HEK293 (cell line): ENCODE results near the gene TEX14.

Source experiments
- CTCF ChIA-PET: fragments of 350-600 bp; formaldehyde crosslinking; extraction: SDS; loops from one replicate; lab custom pipeline; 2021; ENCODE audit warnings: antibody characterized with exemption; lab: Yijun Ruan, JAX
- POLR2A ChIA-PET: fragments of 300-600 bp; formaldehyde crosslinking; extraction: SDS; loops from one replicate; lab custom pipeline; 2020; ENCODE audit warnings: antibody characterized with exemption, inconsistent platforms; lab: Yijun Ruan, JAX
- H3K27ac ChIP-seq: fragments of 200-500 bp; sonication (Bioruptor generic); 2 replicates; pipeline ENCODE4 v1.5.1; 2014; ENCODE audit warnings: low read depth, low read length, control low read depth, inconsistent platforms; ENCODE audit errors: extremely low read depth
- H3K36me3 ChIP-seq, 2 experiments: fragments of 200-500 bp in 1 of 2; sonication (Bioruptor generic) in 1 of 2; 1 replicate in 1 of 2; 2 replicates in 1 of 2; pipeline ENCODE4 v1.5.1; 2014 to 2017; ENCODE audit warnings: inconsistent platforms in 2 of 2, low read length in 2 of 2; ENCODE audit not compliant: control insufficient read depth in 2 of 2, insufficient read depth in 1 of 2
- H3K4me1 ChIP-seq: fragments of 200-500 bp; sonication (Bioruptor generic); 2 replicates; pipeline ENCODE4 v1.5.1; 2014; ENCODE audit warnings: mild to moderate bottlenecking, low read length, inconsistent platforms; ENCODE audit not compliant: control insufficient read depth, insufficient read depth
- H3K4me3 ChIP-seq: 2 replicates; pipeline ENCODE4 v1.5.1; 2011; ENCODE audit warnings: low read depth, mild to moderate bottlenecking, control low read depth, low read length, moderate library complexity
- H3K9me3 ChIP-seq: fragments of 200-500 bp; sonication (Bioruptor generic); 2 replicates; pipeline ENCODE4 v1.5.1; 2014; ENCODE audit warnings: low read depth, low read length, inconsistent platforms; ENCODE audit not compliant: control insufficient read depth, insufficient read depth
- OVOL3 ChIP-seq: fragments of 450-650 bp; formaldehyde crosslinking; IDR thresholded peaks from 2 replicates; pipeline ENCODE4 v1.5.1; 2016; ENCODE audit warnings: missing biosample characterization, missing genetic modification characterization
- PATZ1 ChIP-seq: fragments of 450-650 bp; formaldehyde crosslinking; IDR thresholded peaks from 2 replicates; pipeline ENCODE4 v1.5.1; 2016; ENCODE audit warnings: missing biosample characterization, missing genetic modification characterization
- PRDM10 ChIP-seq: fragments of 450-650 bp; formaldehyde crosslinking; IDR thresholded peaks from 2 replicates; pipeline ENCODE4 v1.5.1; 2016; ENCODE audit warnings: missing biosample characterization, missing genetic modification characterization
- SP7 ChIP-seq: fragments of 450-650 bp; formaldehyde crosslinking; IDR thresholded peaks from 2 replicates; pipeline ENCODE4 v1.5.1; 2016; ENCODE audit warnings: missing biosample characterization, missing genetic modification characterization
- TSHZ1 ChIP-seq: fragments of 450-650 bp; formaldehyde crosslinking; IDR thresholded peaks from 2 replicates; pipeline ENCODE4 v1.5.1; 2016; ENCODE audit warnings: missing biosample characterization, missing genetic modification characterization, borderline replicate concordance
- ZBTB44 ChIP-seq: fragments of 450-650 bp; IDR thresholded peaks from 2 replicates; pipeline ENCODE4 v1.5.1; 2018; ENCODE audit warnings: missing biosample characterization, mild to moderate bottlenecking, missing genetic modification characterization
- ZFHX2 ChIP-seq: fragments of 450-650 bp; formaldehyde crosslinking; conservative IDR thresholded peaks from 2 replicates; pipeline ENCODE4 v1.5.1; 2016; ENCODE audit warnings: missing biosample characterization, missing genetic modification characterization
- ZNF184 ChIP-seq: fragments of 450-650 bp; IDR thresholded peaks from 2 replicates; pipeline ENCODE4 v1.5.1; 2018; ENCODE audit warnings: missing biosample characterization, mild to moderate bottlenecking, missing genetic modification characterization
- ZNF274 ChIP-seq, 2 experiments: fragments of 200-500 bp in 1 of 2; fragments of 450-650 bp in 1 of 2; sonication (Bioruptor generic) in 1 of 2; formaldehyde crosslinking in 1 of 2; IDR thresholded peaks; 2 replicates each; pipeline versions ENCODE4 v1.5.1 to v1.6.1; 2014 to 2016; ENCODE audit warnings: borderline replicate concordance in 1 of 2, inconsistent platforms in 1 of 2, low read length in 1 of 2, missing biosample characterization in 1 of 2, missing genetic modification characterization in 1 of 2
- ZNF830 ChIP-seq: fragments of 450-650 bp; IDR thresholded peaks from 2 replicates; pipeline ENCODE4 v1.5.0; 2018; ENCODE audit warnings: missing biosample characterization, missing genetic modification characterization, low read depth, mild to moderate bottlenecking, moderate library complexity

Gene TEX14

GRCh38 chr17:58587713-58588117 lies 104.1 kb downstream of the TEX14 start (continued):
- TF ChIP-seq PATZ1 (tag by site-specific recombination) (peak; percentile 44; the same call in 1 of the 2 replicates), PRDM10 (tag by site-specific recombination) (peak; percentile 47; the same call in 1 of the 2 replicates), ZFHX2 (tag by site-specific recombination) (peak; percentile 85), SP7 (tag by site-specific recombination) (0 out of 2 replicates have a peak, but pooled peaks have one; percentile 23), ZNF830 (tag by site-specific recombination) (no peak)

- TF ChIP-seq ZNF274 (IDR thresholded peaks at IDR 0.05; ENCODE audit: low read length) (no peak), ZNF274 (tag by site-specific recombination; IDR thresholded peaks at IDR 0.05; ENCODE audit: borderline replicate concordance) (no peak), ZBTB44 (tag by site-specific recombination) (no peak)
- Histone ChIP-seq H3K4me3 (no peak overlapping the region), H3K4me1 (no peaks in the 10 kb centered on the region), H3K9me3 (no peaks in the 10 kb centered on the region), H3K36me3 (no peaks in the 10 kb centered on the region), H3K27ac (no peak overlapping the region)
- POLR2A ChIA-PET: interaction anchor here (3.0 kb wide), 1 partner anchor 45 kb away, joined by 14 read pairs; no protein-coding TSS in a partner anchor
- CTCF ChIA-PET: interaction anchor here (0.5 to 6.4 kb wide), 19 partner anchors 9 to 420 kb away, joined by 3 to 79 read pairs (median 3); no protein-coding TSS in a partner anchor
Observed at GRCh38 chr17:58586009-58586644, 105.7 kb downstream of the TEX14 start.

GRCh38 chr17:58585554-58585953 lies 106.3 kb downstream of the TEX14 start:
- Histone ChIP-seq H3K36me3 (no peaks in the 10 kb centered on the region), H3K27ac (no peak overlapping the region), H3K4me3 (no peak overlapping the region), H3K9me3 (no peaks in the 10 kb centered on the region), H3K4me1 (no peaks in the 10 kb centered on the region)
- POLR2A ChIA-PET: interaction anchor here (0.6 to 3.0 kb wide), 2 partner anchors 11 to 46 kb away, joined by 4 to 14 read pairs; no protein-coding TSS in a partner anchor
- CTCF ChIA-PET: interaction anchor here (0.6 to 6.4 kb wide), 9 partner anchors 10 to 420 kb away, joined by 3 to 79 read pairs (median 3); no protein-coding TSS in a partner anchor
- TF ChIP-seq ZNF184 (no peak), TSHZ1 (tag by site-specific recombination) (no peak), OVOL3 (no peak)
